IMR-90 (cell line): Measurements from ENCODE around the gene NUPR1. TPM values are rescaled to one million over a fixed set of nuclear protein-coding genes. Genes with fewer than 3 reads are reported as not detected.

Experiments
- ATAC-seq: fragments of 200-7000 bp; cut with Tn5 transposase; 2 replicates; pipeline ENCODE4 v1.9.1; 2020; ENCODE audit warnings: low read depth, mild to moderate bottlenecking, moderate library complexity
- BruUV-seq: library from RNA; stranded (reverse); fragments of 400-500 nt; replicated peaks from 2 replicates; lab custom pipeline; 2021; lab: Mats Ljungman, UMichigan
- CTCF ChIA-PET: fragments of 300-600 bp; formaldehyde crosslinking; extraction: SDS; loops from one replicate; lab custom pipeline; 2021; ENCODE audit warnings: antibody characterized with exemption; lab: Yijun Ruan, JAX
- POLR2A ChIA-PET: fragments of 300-600 bp; sonication (Branson Sonifier 250); formaldehyde crosslinking; loops from one replicate; lab custom pipeline; 2022; ENCODE audit warnings: antibody characterized with exemption; ENCODE audit not compliant: unreplicated experiment; lab: Charles Lee
- DNase-seq: peaks from one replicate; pipeline ENCODE4 v3.0.0; 2013
- H2AFZ ChIP-seq: replicated peaks from 2 replicates; pipeline ENCODE3; 2013; ENCODE audit warnings: low read length, mild to moderate bottlenecking; ENCODE audit not compliant: poor library complexity
- H2AK5ac ChIP-seq: 2 replicates; pipeline ENCODE4 v1.6.1; 2013; ENCODE audit warnings: low read depth, low read length, inconsistent platforms
- H2AK9ac ChIP-seq: replicated peaks from 2 replicates; pipeline ENCODE3; 2013; ENCODE audit warnings: mild to moderate bottlenecking, low read depth, low read length, moderate library complexity; ENCODE audit not compliant: poor library complexity
- H2BK120ac ChIP-seq: 2 replicates; pipeline ENCODE4 v1.6.1; 2013; ENCODE audit warnings: low read depth, low read length, inconsistent platforms
- H2BK15ac ChIP-seq: 3 replicates; pipeline ENCODE4 v1.6.1; 2013; ENCODE audit warnings: low read depth, low read length, inconsistent platforms
- H2BK20ac ChIP-seq: 2 replicates; pipeline ENCODE4 v1.6.1; 2013; ENCODE audit warnings: low read depth, mild to moderate bottlenecking, inconsistent platforms, low read length, moderate library complexity
- H2BK5ac ChIP-seq: 2 replicates; pipeline ENCODE4 v1.6.1; 2013; ENCODE audit warnings: mild to moderate bottlenecking, low read depth, low read length, inconsistent platforms; ENCODE audit not compliant: poor library complexity, severe bottlenecking
- H3K14ac ChIP-seq: replicated peaks from 2 replicates; pipeline ENCODE4 v1.6.1; 2013; ENCODE audit warnings: low read depth, low read length, inconsistent platforms
- H3K18ac ChIP-seq: 2 replicates; pipeline ENCODE4 v1.6.1; 2013; ENCODE audit warnings: low read depth, low read length, control low read depth
- H3K23ac ChIP-seq: 2 replicates; pipeline ENCODE4 v1.6.1; 2013; ENCODE audit warnings: low read depth, low read length, inconsistent platforms
- H3K27ac ChIP-seq: 2 replicates; pipeline ENCODE4 v1.5.1; 2013; ENCODE audit warnings: mild to moderate bottlenecking, control low read depth, low read length; ENCODE audit not compliant: insufficient read depth
- H3K27me3 ChIP-seq: 2 replicates; pipeline ENCODE4 v1.6.1; 2013; ENCODE audit warnings: low read length; ENCODE audit not compliant: control insufficient read depth, insufficient read depth
- H3K36me3 ChIP-seq: 2 replicates; pipeline ENCODE4 v1.6.1; 2013; ENCODE audit warnings: low read length, mixed read lengths; ENCODE audit not compliant: control insufficient read depth, insufficient read depth
- H3K4ac ChIP-seq: 2 replicates; pipeline ENCODE4 v1.6.1; 2013; ENCODE audit warnings: low read depth, low read length, inconsistent platforms
- H3K4me1 ChIP-seq: 2 replicates; pipeline ENCODE4 v1.6.1; 2013; ENCODE audit warnings: low read length, mixed read lengths; ENCODE audit not compliant: control insufficient read depth, insufficient read depth
- H3K4me2 ChIP-seq: 2 replicates; pipeline ENCODE4 v1.6.1; 2013; ENCODE audit warnings: low read depth, mild to moderate bottlenecking, control low read depth, low read length, moderate library complexity
- H3K4me3 ChIP-seq: 2 replicates; pipeline ENCODE4 v1.5.1; 2013; ENCODE audit warnings: low read depth, mild to moderate bottlenecking, control low read depth, low read length, moderate library complexity; ENCODE audit not compliant: insufficient read depth
- H3K56ac ChIP-seq: 2 replicates; pipeline ENCODE4 v1.6.1; 2013; ENCODE audit warnings: low read length, inconsistent platforms; ENCODE audit not compliant: insufficient read depth; ENCODE audit errors: extremely low read depth
- H3K79me1 ChIP-seq, 2 experiments: 2 replicates each; pipeline ENCODE4 v1.6.1; 2013; ENCODE audit warnings: low read length in 2 of 2, inconsistent platforms in 1 of 2, low read depth in 1 of 2
- H3K9ac ChIP-seq: 2 replicates; pipeline ENCODE4 v1.6.1; 2013; ENCODE audit warnings: low read depth, low read length, control low read depth
- H3K9me1 ChIP-seq: 2 replicates; pipeline ENCODE4 v1.6.1; 2013; ENCODE audit warnings: low read length, inconsistent platforms; ENCODE audit not compliant: insufficient read depth
- H3K9me3 ChIP-seq: 2 replicates; pipeline ENCODE4 v1.6.1; 2013; ENCODE audit warnings: low read length; ENCODE audit not compliant: control insufficient read depth, insufficient read depth
- H4K20me1 ChIP-seq: 2 replicates; pipeline ENCODE4 v1.6.1; 2013; ENCODE audit warnings: low read length, inconsistent platforms; ENCODE audit not compliant: insufficient read depth
- H4K5ac ChIP-seq: 2 replicates; pipeline ENCODE4 v1.6.1; 2013; ENCODE audit warnings: mild to moderate bottlenecking, low read depth, low read length, control low read depth
- H4K8ac ChIP-seq, 2 experiments: 2 replicates each; pipeline ENCODE4 v1.6.1; 2013; ENCODE audit warnings: low read depth in 2 of 2, low read length in 2 of 2, control low read depth in 1 of 2, inconsistent platforms in 1 of 2
- H4K91ac ChIP-seq: 2 replicates; pipeline ENCODE4 v1.6.1; 2013; ENCODE audit warnings: low read depth, low read length, inconsistent platforms; ENCODE audit not compliant: insufficient read depth
- BHLHE40 ChIP-seq: fragments of 150-350 bp; IDR thresholded peaks from 2 replicates; pipeline ENCODE4 v1.6.1; 2016; ENCODE audit warnings: mild to moderate bottlenecking, low read depth, low read length
- CHD1 ChIP-seq: IDR thresholded peaks from 2 replicates; pipeline ENCODE4 v1.6.1; 2012; ENCODE audit warnings: low read depth, low read length, improper control_type of control experiment
- MAZ ChIP-seq: IDR thresholded peaks from 2 replicates; pipeline ENCODE4 v1.6.1; 2012; ENCODE audit warnings: low read depth, mild to moderate bottlenecking, low read length, improper control_type of control experiment, moderate library complexity, borderline replicate concordance
- MXI1 ChIP-seq: IDR thresholded peaks from 2 replicates; pipeline ENCODE4 v1.6.1; 2012; ENCODE audit warnings: low read depth, mild to moderate bottlenecking, low read length, moderate library complexity, borderline replicate concordance
- RFX5 ChIP-seq: IDR thresholded peaks from 2 replicates; pipeline ENCODE4 v1.8.0; 2012; ENCODE audit warnings: low read depth, mild to moderate bottlenecking, low read length, moderate library complexity
- USF2 ChIP-seq: fragments of 150-350 bp; IDR thresholded peaks from 2 replicates; pipeline ENCODE4 v1.6.1; 2017; ENCODE audit warnings: mild to moderate bottlenecking, antibody characterized with exemption, low read length, low read depth
- WGBS, 2 experiments: methylation state at CpG; one replicate each; pipeline versions ENCODE4 v1.1.5 to v1.1.7; 2013; ENCODE audit warnings: missing lambda C conversion rate in 2 of 2; ENCODE audit not compliant: insufficient read length in 1 of 2; ENCODE audit errors: extremely low coverage in 2 of 2; 5-methylcytosine and 5-hydroxymethylcytosine counted together
- dilution Hi-C: fragments of 300-500 bp; cut with HindIII; formaldehyde crosslinking; loops from one replicate; pipeline ENCODE4 v1.14.3; 2018; ENCODE audit warnings: low sequenced_read_pairs; ENCODE audit not compliant: unreplicated experiment
- in situ Hi-C: fragments of 300-500 bp; cut with MboI; formaldehyde crosslinking; loops from 3 replicates; pipeline ENCODE4 v1.14.3; 2019; ENCODE audit warnings: low sequenced_read_pairs, inconsistent platforms, mixed read lengths
- intact Hi-C: fragments of 100-400 bp; cut with micrococcal nuclease; formaldehyde crosslinking; loops from 2 replicates; pipeline ENCODE4 v1.10.0; 2022
- polyA plus RNA-seq, 3 experiments: library from polyadenylated mRNA; depleted of rRNA; stranded (reverse); fragments of >200 nt; gene quantifications; 2 replicates each; pipeline ENCODE4 v1.2.3, GENCODE V29; 2012; ENCODE audit warnings: low replicate concordance in 1 of 3
- total RNA-seq: library from RNA; depleted of rRNA; stranded (reverse); fragments of >200 nt; gene quantifications from 2 replicates; pipeline ENCODE4 v1.2.3, GENCODE V29; 2012

The NUPR1 gene
- total and polyA plus RNA-seq, 2 of the 4 experiments (the other 2 are of a cell fraction) = 10.2 to 27.9 TPM

- Histone ChIP-seq H4K5ac (no peak overlapping the region), H3K36me3 (no peaks in the 10 kb centered on the region), H3K9ac (no peak overlapping the region), H3K9me3 (no peaks in the 10 kb centered on the region), H2AK5ac (no peak overlapping the region), H3K23ac (no peak overlapping the region), H2BK20ac (no peak overlapping the region), H3K4ac (no peak overlapping the region), H4K8ac (no peak overlapping the region), H2BK15ac (no peak overlapping the region), H3K18ac (no peak overlapping the region), H3K14ac (no peak overlapping the region), H3K56ac (no peak overlapping the region), H3K4me3 (no peak overlapping the region), H2AK9ac (peak overlapping the region; percentile 55), H3K79me1 (no peaks in the 10 kb centered on the region), H3K4me2 (no peak overlapping the region), H2BK120ac (no peak overlapping the region), H2BK5ac (no peak overlapping the region), H3K27me3 (peaks cover 7% of the 10 kb centered on the region), H4K91ac (no peak overlapping the region), H2AFZ (no peak overlapping the region), H3K27ac (no peak overlapping the region), H3K4me1 (no peaks in the 10 kb centered on the region), H3K9me1 (no peaks in the 10 kb centered on the region), H4K20me1 (no peaks in the 10 kb centered on the region)
- in situ Hi-C loops = loop anchor here (10.0 kb wide), 1 partner anchor 224 kb away; no protein-coding TSS in a partner anchor
- 83% methylated on average over 1 of the region's 14 CpGs; no CpG with 5 or more reads in 1 of the 2 experiments for WGBS, 2 experiments
- dilution Hi-C loops = no loop called here
- no TSS peak for BruUV-seq
- ChIA-PET POLR2A (no interaction called here), CTCF (interaction anchor here (0.7 kb wide), 1 partner anchor 224 kb away, joined by 3 read pairs; no protein-coding TSS in a partner anchor)
- intact Hi-C loops = no loop called here
- TF ChIP-seq CHD1 (no peak), RFX5 (no peak), MXI1 (no peak), BHLHE40 (no peak), MAZ (no peak), USF2 (no peak)
- no peak for DNase-seq
- no peak for ATAC-seq
Measured at GRCh38 chr16:28548306-28548802, 9.6 kb upstream of the NUPR1 start.
